NB4 (cell line): ENCODE data around the gene LRP6.

Experiments used
- CTCF ChIP-seq: IDR thresholded peaks from one replicate; pipeline ENCODE4 v1.5.1; 2012; ENCODE audit warnings: low read depth, low read length
- MAX ChIP-seq: IDR thresholded peaks from 2 replicates; pipeline ENCODE4 v1.6.1; 2011; ENCODE audit warnings: low read depth, low read length
- MYC ChIP-seq: IDR thresholded peaks from 2 replicates; pipeline ENCODE4 v1.6.1; 2011; ENCODE audit warnings: low read depth, low read length
- POLR2A ChIP-seq: IDR thresholded peaks from 2 replicates; pipeline ENCODE4 v1.6.1; 2011; ENCODE audit warnings: mild to moderate bottlenecking; ENCODE audit not compliant: insufficient read length; ENCODE audit errors: extremely low read depth

GRCh38 chr12:12244341-12244740, 22.5 kb downstream of the LRP6 start:
- TF ChIP-seq CTCF: no peak
- no peak for TF ChIP-seq MAX
- no peak for TF ChIP-seq POLR2A
- TF ChIP-seq MYC: no peak
